GM12872 (cell line): Measurements from ENCODE around the gene PUSL1.

Source experiments
- TF ChIP-seq, protein P1 (sequence below): IDR thresholded peaks from 3 replicates; pipeline ENCODE4 v1.5.1; 2011; ENCODE audit warnings: low read depth, mild to moderate bottlenecking, low read length, moderate library complexity; ENCODE audit not compliant: insufficient read depth

Gene PUSL1

DNA sequence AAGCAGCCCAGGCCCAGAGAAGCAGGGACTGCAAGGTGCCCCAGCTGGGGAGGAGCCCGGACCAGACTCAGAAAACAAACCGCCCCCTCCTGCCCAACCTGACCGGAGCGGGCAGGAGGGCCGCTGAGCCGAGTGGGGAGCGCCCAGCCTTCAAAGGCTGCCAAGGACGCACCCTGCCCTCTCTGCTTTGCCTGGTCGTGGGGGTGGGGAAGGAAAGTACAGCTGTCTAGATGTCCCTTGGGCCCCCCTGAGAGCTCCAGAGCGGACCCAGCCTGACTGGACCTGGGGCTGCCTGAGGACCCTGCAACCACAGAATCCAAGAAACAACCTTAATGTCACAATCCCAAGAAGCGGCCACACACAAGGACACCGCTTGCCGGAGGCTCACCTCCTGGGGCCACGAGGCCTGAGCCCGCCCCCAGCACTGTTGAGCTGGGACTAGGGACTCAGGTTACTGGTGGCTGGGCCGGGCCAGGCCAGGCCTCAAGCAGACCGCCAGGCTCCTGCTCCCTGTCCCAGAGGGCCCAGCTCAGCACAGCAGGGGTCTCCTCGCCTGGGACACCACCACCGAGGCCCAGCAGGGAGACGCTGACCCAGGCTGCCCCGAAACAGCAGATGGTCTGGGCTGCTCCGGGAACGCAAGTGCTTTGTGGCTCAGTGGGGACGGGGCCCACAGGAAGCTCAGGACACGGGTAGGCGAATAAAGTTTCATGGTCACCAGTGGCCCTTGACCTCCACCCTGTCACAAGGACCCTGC lies 39.4 kb downstream of the PUSL1 start:
- TF ChIP-seq, protein P1, sequence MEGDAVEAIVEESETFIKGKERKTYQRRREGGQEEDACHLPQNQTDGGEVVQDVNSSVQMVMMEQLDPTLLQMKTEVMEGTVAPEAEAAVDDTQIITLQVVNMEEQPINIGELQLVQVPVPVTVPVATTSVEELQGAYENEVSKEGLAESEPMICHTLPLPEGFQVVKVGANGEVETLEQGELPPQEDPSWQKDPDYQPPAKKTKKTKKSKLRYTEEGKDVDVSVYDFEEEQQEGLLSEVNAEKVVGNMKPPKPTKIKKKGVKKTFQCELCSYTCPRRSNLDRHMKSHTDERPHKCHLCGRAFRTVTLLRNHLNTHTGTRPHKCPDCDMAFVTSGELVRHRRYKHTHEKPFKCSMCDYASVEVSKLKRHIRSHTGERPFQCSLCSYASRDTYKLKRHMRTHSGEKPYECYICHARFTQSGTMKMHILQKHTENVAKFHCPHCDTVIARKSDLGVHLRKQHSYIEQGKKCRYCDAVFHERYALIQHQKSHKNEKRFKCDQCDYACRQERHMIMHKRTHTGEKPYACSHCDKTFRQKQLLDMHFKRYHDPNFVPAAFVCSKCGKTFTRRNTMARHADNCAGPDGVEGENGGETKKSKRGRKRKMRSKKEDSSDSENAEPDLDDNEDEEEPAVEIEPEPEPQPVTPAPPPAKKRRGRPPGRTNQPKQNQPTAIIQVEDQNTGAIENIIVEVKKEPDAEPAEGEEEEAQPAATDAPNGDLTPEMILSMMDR = no peak

DNA sequence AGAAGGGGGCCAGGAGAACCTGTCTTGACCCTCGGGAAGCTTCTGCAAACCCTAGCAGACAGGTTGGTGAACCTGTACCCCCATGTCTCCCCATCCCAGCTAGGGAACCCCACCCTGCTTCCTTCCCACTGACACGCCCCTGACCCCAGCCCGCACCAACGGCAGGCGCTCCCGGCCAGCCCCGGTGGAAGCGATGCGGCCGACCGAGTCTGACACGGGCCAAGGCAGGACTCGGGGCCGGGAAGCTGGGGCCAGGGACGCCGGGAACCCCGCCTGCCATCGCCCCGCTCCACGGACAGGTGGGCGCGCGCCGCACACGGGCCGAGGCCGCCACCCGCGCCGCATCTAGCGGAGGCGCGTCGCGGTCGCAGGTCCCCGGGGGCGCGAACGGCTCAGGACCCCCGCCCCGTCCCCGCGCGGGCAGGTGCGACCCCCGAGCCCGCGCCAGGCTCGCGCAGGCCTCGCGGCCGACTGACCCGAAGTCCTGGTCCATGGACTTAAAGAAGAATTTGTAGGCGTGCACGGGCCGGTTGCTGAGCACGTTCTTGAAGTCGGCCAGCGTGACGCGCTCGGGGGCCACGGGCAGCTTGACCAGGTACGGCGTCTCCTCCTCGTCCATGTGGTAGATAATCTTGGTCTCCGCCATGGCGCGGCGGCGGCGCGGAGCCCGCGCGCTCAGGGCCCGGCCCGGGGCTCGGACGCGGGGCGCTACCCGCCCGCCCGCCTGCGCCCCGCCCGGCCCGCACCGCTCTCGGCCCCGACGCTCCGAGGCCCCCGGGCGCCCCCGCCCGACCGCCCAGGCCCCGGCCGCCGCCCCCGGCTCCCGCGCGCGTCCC lies 40.2 kb downstream of the PUSL1 start:
- TF ChIP-seq, protein P1 = no peak

DNA sequence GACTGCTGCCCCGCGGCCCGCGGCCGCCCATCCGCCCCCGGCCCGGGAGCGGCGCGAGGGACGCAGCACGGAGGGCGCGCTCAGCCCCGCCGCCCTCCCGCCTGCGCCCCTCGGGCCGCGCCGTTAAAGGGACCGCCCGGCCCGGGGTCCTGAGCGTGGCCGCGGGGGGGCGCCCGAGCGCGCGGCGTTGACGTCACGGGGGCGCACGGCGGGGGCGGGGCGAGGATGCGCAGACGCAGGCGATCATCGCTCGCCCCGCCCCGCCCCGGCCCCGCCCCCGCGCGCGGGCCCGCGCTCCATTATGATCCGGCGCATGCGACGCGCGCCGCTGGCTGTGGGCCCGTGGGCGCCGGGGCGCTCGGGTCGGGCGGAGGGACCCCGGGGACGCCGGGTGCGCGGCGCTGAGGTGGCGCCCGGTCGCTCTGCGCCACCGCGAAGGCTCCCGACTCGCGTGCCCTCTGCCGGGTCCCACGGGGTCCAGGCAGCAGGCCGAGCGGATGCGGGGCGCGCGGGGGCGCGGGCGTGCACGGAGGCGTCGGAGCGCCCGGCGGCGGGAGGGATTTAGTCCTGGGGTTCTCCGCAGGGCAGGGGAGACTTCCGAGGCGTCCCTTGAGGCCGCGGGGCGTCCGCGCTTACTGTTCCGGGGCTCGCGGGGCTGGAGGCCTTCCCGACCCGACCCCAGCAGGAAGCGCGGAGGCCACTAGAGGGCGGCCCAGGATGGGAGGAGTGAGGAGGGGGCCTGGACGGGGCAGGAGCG lies 41.0 kb downstream of the PUSL1 start, which contains the start of gene DVL1:
TSS of gene DVL1 (minus strand) at position 163 of the 757 bp plus-strand sequence. CDS start 353 bp downstream, outside the sequence.
- TF ChIP-seq, protein P1 = peak; percentile 50; the same call in 2 of the 3 replicates

DNA sequence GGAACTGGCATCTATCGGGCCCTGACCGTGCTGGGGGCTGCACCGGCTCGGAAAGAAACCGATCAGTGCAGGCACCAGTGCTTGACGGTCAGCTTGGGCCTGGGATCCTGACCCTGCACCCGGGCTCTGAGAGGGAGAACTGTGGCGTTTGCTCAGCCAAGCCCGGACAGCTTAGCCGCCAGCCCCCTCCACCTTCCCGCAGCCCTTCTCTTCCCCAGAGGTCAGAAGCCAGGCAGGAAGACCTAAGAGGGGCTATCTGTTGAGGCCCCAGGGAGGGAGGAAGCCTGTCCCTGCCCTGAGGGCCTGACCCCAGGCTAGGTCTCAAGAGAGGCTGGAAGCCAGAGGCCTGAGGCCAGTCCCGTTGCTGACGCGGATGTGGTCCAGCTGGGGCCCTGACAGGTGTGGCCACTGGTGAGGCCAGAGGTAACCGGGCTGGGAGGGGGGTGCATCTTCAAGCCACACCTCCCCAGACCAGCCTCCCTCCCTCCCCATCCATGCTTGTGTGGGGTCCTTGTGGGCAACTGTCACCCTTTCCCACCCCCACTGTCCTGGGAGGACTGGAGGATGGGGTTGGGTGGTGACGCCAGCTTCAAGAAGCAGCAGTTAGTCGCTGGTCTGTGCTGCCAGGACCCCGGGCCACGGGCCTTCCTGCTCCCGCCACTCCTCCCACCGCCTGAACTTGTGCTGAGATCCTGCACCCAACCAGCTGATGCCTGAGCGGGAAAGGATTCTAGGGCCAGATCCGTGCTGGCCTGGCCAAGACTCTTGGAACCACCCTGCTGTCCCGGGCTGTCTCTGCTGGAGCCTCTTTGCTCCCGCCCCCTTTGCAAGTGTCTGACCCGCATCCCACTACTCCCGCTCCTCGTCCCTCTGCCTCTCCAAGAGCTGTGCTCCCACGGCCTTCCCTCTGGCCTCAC lies 43.4 kb downstream of the PUSL1 start:
- TF ChIP-seq, protein P1 = no peak

DNA sequence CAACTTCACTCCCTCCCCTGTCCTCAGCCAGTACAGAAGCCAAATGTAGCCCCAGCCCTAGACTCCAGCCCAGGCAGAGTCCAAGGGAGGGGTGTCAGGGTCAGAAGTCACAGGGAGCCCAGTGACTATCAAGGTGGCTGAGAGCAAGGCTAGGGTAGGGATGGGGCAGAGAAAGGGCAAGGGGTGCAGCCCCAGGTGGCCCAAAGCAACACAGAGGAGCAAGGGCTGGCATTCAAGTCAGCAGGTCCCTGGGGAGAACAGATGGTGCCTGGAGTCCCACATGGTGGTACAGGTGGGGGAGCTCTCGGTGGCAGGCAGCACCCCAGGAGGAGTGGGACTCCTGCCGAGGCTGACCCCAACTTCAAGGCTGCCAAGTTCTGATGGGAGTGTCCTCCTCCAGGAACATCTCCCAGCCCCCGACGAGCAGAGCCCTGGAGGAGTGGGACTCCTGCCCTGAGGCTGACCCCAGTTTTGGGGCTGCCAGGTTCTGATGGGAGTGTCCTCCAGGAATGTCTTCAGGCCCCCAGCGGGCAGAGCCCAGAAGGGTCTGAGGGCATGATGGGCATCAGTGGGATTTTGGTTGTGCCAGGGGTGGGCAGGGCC lies 44.5 kb downstream of the PUSL1 start:
- TF ChIP-seq, protein P1 = no peak

DNA sequence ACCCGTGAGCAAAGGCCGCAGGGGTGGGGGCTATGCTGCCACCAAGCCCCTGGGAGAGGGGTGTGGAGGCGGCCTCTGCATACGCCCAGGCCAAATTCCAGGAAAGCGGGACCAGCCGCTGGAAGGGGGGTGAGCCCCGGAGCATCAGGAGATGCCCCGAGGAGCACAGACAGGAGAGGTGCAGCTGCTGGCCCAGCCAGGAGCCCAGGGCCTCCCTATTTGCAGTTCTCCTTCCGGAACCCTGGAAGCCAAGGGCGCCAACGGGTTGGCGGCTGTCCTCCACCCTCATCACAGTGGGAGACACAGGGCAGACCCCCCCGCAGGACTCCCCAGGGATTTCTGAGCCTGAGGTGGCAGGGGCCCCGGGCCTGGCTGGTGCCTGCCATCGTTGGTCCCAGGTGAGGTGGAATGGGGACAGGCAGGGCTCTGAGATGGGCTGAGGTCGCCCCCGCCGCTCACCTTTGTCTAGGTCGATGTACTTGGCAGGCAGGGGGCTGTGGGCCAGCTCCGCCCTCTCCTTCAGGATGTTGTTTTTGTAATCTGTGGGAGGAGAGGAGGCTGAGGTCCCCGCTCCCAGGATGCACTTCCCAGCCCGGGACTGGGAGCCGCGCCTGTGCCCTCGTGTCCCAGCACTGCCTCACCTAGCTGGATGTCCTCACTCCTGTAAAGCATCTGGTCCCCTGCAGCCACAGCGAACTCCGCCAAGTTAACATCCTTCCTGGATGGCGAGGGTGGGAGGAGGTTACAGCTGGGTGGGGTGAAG lies 45.2 kb downstream of the PUSL1 start:
- TF ChIP-seq, protein P1 = no peak
